ENCODE results near the gene FGFR3.

The FGFR3 gene

DNA sequence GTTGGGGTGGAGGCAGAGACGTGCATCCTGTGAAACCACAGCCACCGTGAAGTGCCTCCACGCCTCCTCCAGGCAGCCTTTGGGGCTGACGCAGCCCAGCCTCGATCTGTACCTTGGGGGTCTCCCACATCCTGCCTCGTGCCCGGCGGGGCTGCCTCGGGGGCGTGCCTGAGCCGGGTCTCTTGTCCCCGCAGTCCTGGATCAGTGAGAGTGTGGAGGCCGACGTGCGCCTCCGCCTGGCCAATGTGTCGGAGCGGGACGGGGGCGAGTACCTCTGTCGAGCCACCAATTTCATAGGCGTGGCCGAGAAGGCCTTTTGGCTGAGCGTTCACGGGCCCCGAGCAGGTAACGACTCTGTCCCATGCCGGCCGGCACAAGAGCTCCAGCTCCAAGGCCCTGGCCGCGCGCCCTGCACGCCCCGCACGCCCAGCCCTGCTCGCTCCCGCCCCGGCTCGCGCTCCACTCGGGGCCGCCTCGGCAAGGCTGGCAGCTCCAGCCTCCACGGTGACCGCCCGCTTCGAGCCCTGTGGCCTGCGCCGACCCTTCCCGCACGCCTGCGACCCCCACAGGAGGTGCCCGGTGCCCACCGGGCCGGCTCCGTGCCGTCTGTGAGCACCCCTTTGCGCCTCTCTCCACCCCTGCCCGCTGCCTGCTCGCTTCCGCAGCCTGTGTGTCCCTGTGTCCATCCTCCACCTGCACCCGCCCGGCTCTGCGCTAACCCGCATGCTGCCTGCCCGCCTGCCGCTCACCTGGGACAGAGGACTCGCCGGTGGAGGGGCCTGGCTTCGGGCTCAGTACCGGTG, 9.8 kb downstream of the FGFR3 start:
- no peak for DNase-seq (ENCODE audit: low read depth, low spot score)

GRCh38 chr4:1803523-1804423, 10.7 kb downstream of the FGFR3 start:
- DNase-seq (ENCODE audit: low read depth, low spot score), result no peak

- no peak for DNase-seq (ENCODE audit: low read depth, low spot score)
Measured at GRCh38 chr4:1804638-1805492, 11.8 kb downstream of the FGFR3 start.

- no peak for DNase-seq (ENCODE audit: low read depth, low spot score)
Measured at GRCh38 chr4:1805493-1806222, 12.6 kb downstream of the FGFR3 start.

GRCh38 chr4:1806223-1806564, 13.1 kb downstream of the FGFR3 start:
- DNase-seq (ENCODE audit: low read depth, low spot score), result no peak

DNA sequence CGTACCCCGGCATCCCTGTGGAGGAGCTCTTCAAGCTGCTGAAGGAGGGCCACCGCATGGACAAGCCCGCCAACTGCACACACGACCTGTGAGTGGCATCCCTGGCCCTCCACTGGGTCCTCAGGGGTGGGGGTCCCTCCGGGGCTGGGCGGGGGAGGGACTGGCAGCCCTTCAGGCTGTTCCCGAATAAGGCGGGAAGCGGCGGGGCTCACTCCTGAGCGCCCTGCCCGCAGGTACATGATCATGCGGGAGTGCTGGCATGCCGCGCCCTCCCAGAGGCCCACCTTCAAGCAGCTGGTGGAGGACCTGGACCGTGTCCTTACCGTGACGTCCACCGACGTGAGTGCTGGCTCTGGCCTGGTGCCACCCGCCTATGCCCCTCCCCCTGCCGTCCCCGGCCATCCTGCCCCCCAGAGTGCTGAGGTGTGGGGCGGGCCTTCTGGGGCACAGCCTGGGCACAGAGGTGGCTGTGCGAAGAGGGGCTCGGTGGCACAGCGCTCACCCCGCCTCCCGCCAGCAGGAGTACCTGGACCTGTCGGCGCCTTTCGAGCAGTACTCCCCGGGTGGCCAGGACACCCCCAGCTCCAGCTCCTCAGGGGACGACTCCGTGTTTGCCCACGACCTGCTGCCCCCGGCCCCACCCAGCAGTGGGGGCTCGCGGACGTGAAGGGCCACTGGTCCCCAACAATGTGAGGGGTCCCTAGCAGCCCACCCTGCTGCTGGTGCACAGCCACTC, 13.7 kb downstream of the FGFR3 start:
- no peak for DNase-seq (ENCODE audit: low read depth, low spot score)

DNA sequence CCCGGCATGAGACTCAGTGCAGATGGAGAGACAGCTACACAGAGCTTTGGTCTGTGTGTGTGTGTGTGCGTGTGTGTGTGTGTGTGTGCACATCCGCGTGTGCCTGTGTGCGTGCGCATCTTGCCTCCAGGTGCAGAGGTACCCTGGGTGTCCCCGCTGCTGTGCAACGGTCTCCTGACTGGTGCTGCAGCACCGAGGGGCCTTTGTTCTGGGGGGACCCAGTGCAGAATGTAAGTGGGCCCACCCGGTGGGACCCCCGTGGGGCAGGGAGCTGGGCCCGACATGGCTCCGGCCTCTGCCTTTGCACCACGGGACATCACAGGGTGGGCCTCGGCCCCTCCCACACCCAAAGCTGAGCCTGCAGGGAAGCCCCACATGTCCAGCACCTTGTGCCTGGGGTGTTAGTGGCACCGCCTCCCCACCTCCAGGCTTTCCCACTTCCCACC, 14.3 kb downstream of the FGFR3 start:
- no peak for DNase-seq (ENCODE audit: low read depth, low spot score)

- no peak for DNase-seq (ENCODE audit: low read depth, low spot score)
Measured at GRCh38 chr4:1808396-1808795, 15.3 kb downstream of the FGFR3 start.

- DNase-seq (ENCODE audit: low read depth, low spot score), result no peak
Measured at GRCh38 chr4:1808851-1809753, 16.0 kb downstream of the FGFR3 start.

GRCh38 chr4:1809754-1810502, 16.8 kb downstream of the FGFR3 start:
- DNase-seq (ENCODE audit: low read depth, low spot score), result peak; percentile 29

GRCh38 chr4:1810765-1811164, 17.7 kb downstream of the FGFR3 start:
- no peak for DNase-seq (ENCODE audit: low read depth, low spot score)

DNA sequence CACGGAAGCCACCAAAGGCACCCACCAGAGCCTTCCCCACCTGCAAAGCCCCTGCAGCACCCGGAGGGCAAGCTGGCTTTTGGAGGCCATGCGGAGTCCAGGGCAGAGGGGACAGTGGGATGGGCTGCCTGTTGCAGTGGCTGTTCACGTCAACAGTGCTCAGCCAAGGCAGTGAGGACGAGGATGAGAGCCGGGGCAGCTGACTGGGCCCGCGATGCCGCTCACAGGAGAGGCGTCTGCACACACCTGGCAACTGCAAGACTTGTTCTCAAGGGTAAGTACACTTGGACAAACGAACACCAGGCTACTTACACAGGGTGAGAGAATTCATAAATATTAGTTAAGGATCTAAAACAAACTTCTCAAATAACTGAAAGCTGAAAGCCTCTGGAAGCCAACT, 19.6 kb downstream of the FGFR3 start:
- DNase-seq (ENCODE audit: low read depth, low spot score), result no peak

DNA sequence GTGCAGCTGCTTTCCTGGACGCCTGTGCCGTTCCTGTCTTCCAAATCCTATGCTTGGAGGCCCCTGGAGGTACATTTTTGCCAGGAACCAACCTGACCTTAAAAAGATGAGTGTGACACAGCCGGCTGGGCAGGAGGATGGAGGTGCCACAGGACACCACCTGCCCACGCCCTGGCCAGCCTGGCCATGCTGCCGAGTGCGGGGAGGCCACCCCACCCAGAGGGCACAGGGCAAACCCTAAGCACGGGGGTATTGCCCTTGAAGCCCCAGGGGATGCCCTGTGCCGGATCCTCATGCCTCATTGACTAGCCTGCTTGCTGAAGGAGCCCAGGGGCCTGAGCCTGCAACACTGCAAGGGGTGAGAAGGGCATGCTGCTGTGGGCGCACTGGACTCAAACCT, 20.1 kb downstream of the FGFR3 start:
- DNase-seq (ENCODE audit: low read depth, low spot score), result no peak

GRCh38 chr4:1813915-1814314, 20.8 kb downstream of the FGFR3 start:
- DNase-seq (ENCODE audit: low read depth, low spot score), result no peak

DNA sequence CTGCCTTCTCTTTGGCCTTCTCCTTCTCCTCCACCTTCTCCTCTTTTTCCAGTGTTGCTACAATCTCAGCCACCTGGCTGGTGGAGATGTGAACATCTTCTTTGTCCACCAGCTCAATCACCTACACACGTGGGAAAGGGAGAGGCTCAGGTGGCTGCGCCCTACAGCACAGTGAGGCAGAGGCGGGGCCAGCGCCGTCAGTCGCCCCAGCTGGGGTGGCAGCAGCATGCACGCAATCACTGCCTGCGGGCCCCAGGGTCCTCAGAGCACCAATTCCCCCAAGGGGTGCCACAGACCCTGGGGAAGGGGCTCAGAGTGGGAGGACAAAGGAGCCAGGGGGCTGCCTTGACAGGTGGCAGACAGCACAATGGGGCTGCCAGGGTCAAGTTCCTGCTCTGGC, 21.4 kb downstream of the FGFR3 start:
- no peak for DNase-seq (ENCODE audit: low read depth, low spot score)

DNA sequence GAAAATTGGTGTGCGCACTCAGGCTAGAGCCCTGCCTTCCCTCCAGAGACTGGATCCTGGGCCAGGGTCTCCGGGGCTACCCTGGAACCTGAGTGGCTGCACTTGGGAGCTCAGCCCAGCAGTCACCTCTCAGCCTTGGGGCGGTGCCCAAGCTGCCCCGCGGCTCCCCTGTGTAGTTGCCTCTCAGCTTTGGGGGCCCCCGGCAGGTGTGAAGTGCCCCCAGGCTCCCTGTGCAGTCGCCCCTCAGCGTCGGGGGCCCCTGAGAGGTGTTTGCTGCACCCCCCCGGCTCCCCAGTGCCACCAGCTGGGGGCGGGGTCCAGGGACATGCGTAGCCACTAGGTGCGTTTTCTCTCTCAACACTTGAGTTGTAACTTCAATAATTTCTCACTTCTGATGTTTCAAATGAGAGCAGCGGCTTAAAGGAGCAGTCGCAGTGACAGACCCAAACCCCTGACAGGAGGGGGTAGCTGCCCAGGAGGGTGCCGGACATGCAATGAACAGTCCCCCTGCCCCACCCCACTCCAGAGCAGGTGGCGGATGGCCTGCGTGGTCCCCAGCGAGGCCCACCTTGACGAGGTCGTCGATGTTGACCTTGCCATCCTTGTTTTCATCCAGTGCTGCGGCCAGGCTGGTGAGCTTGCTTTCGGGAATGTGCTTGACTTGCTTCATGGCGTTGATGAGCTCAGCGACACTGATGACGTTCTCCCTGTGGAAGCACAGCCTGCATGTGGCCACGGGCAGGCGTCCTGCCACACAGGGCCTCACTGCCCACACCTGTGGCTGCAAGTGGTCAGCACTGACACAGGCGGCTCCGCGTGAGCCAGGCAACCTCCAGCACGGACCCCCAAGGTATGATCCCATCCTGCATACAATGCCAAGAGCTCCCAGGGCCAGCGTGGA, 22.3 kb downstream of the FGFR3 start:
- DNase-seq (ENCODE audit: low read depth, low spot score), result no peak

GRCh38 chr4:1815997-1816860, 23.1 kb downstream of the FGFR3 start:
- no peak for DNase-seq (ENCODE audit: low read depth, low spot score)

Measured in smooth muscle cell of the brain vasculature (primary cell).